ENCODE results near the gene CXorf58. TPM values are rescaled to one million over a fixed set of nuclear protein-coding genes. Genes with fewer than 3 reads are reported as not detected.

CXorf58 gene
- total and polyA plus RNA-seq, 9 of the 15 experiments (the other 6 are each of a cell fraction or from before 2014, with no cell fraction given): 0.10 to 0.27 (median 0.16) TPM; not detected in 3

GRCh38 chrX:23907498-23908218, at the start of gene CXorf58, which contains the start of gene APOO (continued):
- TF ChIP-seq ZMIZ1 (IDR thresholded peaks at IDR 0.05; ENCODE audit: low read depth in 2 of 2, low read length in 2 of 2) (no peak), SIN3A (IDR thresholded peaks at IDR 0.05; ENCODE audit: borderline replicate concordance in 2 of 2, control insufficient read depth in 1 of 2, low read depth in 2 of 2, low read length in 2 of 2) (peak; percentile 81 to 92), RBM17 (IDR thresholded peaks at IDR 0.05; ENCODE audit: borderline replicate concordance, low read depth, low read length) (no peak), EP400 (IDR thresholded peaks at IDR 0.05) (peak; percentile 86), VEZF1 (CRISPR knock-in tag; IDR thresholded peaks at IDR 0.05) (peak; percentile 68), ZBED1 (IDR thresholded peaks at IDR 0.05) (0 out of 2 replicates have a peak, but pooled peaks have one; percentile 26), MTA3 (IDR thresholded peaks at IDR 0.05; ENCODE audit: borderline replicate concordance) (peak; percentile 98), ZC3H11A (IDR thresholded peaks at IDR 0.05; ENCODE audit: low read depth, low read length) (no peak), ZNF217 (CRISPR knock-in tag; IDR thresholded peaks at IDR 0.05) (no peak), ZNF780A (CRISPR knock-in tag; IDR thresholded peaks at IDR 0.05) (no peak), CBX3 (IDR thresholded peaks at IDR 0.05; ENCODE audit: borderline replicate concordance in 1 of 2, low read length in 2 of 2) (peak in 1 of 2 experiments; percentile 5; a peak in 1 of 3 replicates), MTA1 (IDR thresholded peaks at IDR 0.05; ENCODE audit: borderline replicate concordance) (peak; percentile 51; the same call in 1 of the 2 replicates), HDAC2 (IDR thresholded peaks at IDR 0.05) (no peak), MNT (conservative IDR thresholded peaks at IDR 0.05) (peak; percentile 84 to 94), ARHGAP35 (IDR thresholded peaks at IDR 0.05; ENCODE audit: partially characterized antibody) (no peak), E2F1 (CRISPR knock-in tag; IDR thresholded peaks at IDR 0.05) (peak; percentile 85; the same call in 1 of the 2 replicates), DEAF1 (CRISPR knock-in tag; IDR thresholded peaks at IDR 0.05) (peak; percentile 71)
